Kidney capillary endothelial cell (primary cell): ENCODE data around the gene CCDC70.

ENCODE experiments used
- DNase-seq: peaks from one replicate; pipeline ENCODE4 v3.0.0-alpha.2; 2018; ENCODE audit warnings: low spot score

The CCDC70 gene

DNA sequence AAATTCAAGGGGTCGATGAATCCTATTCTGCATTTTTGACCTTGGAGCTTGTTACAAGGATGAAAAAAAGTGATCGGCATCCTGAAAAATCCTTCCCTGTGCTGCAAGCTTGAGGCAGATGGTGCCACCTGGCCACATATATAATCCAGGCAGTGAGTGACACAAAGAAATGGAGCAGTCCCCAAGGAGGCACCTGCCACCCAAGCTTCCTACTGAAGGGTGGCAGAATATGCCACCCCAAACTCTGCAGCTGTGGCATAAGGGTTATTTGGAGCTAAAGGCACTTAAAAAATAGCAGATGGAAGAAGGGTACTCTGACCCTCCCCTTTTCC is 32.2 kb upstream of the CCDC70 start:
- no peak for DNase-seq

DNA sequence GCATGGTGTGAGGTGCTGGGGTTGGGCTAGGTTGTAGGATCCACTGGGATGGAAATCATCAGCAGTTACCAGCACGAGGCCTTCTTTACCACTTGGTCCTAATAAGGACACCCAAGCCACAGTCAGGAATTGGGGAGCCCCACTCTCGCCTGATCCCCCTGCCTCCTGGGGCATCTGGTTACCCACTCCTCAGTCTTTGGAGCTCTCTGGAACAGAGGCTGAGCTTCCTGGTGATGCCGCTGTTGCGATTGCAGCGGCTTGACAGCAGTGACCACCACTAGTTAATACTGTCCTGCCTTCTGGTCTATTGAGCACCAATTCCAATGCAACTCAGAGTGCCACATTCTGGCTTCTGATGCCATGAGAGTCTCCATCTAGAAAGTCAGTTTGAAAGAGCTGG is 30.2 kb upstream of the CCDC70 start:
- DNase-seq, result no peak

DNA sequence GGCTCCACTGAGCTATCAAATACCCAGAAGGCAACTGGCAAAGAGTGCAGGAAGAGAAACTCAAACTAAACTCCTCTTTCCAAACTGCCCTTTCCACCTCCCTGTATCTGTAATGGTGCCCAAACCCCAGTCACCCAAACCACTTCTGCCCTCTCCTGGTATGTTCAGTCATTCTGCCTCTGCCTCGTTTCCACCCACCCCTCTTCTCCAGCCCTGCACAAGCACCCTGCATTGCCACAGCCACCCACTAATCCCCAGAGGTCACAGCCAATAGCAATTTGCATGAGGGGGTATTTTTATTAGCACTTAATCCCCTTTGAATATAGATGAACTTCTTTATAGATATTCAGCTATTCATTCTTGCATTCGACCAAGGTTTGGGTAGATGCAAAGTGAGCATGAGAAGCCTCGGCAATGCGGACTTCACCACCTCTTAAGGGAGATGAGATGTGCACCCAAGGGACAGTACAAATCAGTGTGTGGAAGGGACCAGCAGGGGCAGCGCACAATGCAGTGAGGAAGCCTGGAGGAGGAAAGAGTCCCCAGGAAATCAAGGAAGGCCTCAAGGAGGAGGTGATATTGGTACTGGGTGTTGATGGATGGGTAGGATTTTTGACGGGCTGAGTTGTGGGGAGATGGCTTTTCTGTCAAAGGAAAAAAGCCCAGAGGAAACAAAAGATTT is 29.2 kb upstream of the CCDC70 start:
- DNase-seq, result no peak

DNA sequence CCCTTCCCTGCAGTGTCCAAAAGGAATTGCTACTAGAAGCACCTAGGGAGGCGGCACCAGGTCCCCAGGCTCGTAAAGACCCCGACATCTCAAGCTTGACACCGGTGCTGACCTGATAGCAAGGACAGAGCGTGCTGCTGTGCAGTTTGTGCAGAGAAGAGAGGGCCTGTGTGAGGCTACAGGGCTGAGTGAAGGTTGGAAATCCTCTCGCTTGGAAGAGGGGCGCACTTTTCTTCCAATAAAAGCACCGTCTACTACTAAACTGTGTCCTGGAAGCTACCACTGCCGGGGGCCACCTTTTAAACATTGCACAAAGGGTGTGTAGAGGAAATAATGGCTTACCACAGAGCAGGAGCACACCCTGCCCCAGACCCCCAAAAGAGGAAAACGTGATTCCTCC is 27.8 kb upstream of the CCDC70 start:
- DNase-seq, result no peak

DNA sequence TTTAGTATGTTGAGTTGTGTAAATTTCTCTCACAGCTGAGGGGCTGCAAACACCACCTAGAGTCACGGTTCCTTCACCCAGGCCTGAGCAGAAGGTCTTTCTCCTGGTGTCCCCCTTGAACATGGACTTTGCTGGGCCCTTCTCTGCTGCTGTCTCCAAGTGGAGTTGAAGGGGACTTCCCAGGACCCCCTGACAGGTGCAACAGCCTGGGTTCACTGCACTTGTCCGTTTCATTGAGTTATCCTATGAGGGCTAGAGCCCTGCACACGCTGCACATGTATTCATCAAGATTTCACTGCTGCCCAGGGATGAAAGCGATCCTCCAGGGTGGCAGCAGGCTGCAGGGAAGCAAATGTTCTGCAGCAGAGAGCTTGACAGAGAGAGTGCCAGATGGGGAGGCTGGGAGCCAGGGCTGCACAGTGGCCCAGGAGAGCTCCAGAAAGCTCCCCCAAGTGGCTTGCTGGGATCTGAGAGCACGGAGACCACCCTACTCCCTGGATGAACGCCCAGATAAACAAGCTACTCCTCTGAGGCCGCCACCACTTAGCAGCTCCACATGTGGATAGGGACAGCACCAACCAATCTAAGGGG is 27.1 kb upstream of the CCDC70 start:
- DNase-seq, result no peak

DNA sequence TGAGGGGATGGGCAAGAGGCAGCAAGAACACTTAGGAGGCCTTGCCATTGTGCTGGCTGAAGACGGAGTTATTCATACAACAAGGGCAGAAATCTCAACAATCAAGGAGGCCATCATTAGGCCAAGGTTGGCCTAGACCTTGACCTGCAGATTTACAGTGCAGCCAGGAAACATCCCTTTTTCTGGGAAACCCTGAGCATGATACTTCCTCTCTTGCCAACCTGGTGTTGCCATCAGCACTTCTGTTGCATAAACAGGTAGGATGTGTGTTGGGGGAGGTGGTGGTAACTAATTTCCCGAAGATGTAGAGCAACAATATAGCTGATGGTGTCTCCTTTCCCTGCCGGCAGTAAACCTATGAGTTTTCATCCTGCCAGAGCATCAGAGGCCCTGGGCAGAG is 24.8 kb upstream of the CCDC70 start:
- DNase-seq, result no peak

DNA sequence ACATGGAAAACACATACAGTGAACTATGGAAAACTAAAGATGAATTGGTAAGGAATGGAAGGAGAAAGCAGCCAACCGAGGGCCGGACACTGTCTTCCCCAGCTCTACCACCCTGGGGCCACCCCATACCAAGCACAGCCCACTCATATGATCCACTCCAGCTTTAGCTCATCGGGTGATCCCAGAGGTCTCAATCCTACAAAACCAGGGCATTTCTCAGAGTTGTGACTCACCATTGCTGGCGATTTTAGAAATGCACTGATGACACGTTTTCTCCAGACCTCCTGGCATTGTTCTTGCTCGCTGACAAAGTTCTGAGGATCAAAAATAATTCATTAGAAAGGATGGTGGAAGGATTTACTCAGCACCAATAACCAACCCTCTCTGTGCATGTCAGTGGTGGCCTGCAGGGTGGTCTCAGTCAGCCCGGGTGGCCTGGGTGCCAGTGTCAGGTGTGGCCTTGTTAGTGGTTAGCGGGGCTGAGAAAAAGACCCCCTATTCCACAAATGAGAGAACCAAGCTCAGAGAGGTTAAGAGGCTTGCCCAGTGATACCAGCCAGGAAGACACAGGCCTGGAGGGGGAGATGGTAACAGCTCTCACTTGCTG is 23.4 kb upstream of the CCDC70 start:
- peak; percentile 59 for DNase-seq

DNA sequence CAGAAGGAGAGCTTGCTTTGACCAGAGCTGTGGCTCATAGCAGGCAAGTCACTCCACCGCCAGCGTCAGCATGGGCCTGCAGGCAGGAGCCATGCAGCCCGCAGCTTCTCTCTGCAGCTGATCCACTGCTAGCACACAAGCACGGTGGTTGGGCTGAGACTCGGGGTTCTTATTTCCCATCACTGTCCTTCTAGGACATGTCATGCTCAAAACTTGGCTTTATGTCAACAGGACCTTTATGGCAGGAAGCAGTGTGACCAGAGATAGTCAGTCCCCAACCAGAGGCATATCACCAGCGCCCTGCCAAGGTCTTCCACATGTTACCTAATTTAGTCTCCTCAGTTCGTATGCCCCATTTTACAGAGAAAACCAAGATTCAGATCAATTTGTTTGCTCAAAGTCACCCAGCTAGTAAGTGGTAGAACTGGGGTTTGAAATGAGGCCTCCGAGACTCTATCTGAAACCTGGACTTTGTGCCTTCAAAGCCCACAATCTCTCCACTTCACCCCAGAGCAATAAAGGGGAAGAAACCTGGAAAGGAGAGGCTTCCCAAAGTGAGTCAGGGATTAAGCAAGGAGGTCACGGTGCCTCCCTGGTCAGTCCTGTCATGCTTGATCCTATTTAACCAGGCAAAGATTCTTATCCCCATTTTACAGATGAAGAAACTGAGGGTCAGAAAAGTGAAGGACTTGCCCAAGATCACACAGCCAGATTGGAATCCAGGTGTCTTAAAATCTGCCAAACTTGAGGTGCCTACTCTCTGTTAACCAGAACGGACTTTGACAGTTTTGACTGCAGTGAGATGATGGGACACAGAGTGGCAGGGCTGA is 21.8 kb upstream of the CCDC70 start:
- no peak for DNase-seq

DNA sequence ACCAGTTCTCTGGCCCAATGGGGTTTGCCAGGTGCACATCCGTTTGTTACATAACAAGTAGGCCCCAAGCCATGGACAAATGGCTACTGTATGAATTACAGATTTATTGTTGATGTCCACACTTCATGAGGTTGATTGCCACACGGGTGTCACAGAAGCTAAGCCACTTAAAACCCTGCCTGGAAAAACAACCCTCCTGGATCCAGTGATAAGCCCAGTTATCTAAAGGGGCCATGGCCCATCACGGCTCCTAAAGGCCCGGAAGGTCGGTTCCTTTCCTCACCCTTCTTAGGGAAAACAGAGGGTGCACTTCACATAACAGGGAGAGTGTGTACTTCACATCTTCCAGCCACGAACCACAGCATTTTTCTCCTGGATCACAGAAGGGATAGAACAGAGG is 20.9 kb upstream of the CCDC70 start:
- no peak for DNase-seq

DNA sequence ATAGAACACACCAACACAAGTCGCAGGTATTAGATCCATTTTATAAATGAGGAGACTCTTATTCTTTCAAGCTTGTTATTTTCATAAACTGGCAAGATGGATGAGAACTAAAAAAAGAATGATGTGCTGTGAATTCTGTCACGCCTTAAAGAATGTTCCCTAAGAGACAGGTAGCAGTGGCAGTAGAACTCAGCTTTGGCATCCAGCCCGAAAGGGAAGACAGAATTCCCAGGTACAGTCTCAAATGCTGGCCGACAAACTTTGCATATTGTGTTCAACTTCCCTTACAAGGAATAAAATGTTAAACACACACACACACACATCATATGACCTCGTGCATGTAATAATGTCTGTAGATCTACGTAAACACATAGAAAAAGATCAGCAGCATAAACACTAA is 20.0 kb upstream of the CCDC70 start:
- DNase-seq, result no peak

DNA sequence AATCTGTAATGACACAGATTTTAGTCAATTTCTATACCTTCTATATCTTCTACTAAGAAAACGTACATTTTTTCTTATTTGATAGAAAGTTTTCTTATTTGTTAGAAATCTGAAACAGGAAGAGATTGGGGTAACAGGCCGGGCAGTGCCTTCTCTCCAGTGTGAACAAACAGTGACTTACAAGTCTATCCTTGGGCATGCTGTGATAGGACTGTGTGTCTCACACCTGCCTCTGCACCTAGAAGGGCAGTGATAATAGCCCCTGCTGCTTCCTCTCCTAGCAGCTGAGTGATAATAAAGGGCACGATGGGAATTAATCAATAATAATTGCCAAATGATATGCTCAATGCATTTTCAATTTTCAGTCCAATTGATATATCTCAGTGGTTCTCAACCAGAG is 18.2 kb upstream of the CCDC70 start:
- DNase-seq, result no peak

DNA sequence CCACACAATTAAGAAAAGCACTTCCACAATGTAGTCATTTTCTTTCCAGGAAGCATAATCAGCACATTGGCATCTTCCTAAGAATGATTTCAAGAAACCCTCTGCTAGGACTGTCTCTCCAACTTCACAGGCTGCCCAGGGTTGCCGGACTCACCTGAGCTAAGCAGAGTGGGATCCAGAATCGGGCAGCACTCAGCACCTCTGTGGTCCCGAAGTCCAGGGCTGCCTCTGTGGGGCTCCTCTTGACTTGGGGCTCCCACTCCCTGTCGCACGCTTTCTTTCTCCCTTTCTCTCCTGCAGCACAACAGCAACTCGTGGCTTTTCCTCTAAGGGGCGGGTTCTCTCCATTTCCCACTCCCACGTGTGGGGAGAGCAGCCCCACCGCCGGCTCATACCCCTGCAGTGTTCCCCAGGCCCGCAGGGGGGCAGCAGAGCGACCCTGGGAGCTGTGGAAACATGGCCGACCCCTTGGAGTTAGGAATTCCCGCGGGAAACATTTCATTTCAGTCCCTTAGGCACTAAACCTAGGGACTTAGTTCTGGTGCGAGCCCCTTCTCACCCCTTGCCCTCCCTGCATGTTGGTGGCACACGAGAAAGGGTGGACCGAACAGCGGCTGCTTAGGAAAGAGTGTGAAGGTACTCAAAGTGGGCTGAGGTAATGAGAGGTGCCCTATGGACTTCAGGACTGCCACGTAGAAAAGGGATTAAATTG is 16.8 kb upstream of the CCDC70 start, which contains the start of gene TMEM272:
TMEM272 (minus strand) TSS at position 316 of the 712 bp plus-strand sequence. CDS start 6,647 bp downstream, outside the sequence.
- DNase-seq, result peak; percentile 38

DNA sequence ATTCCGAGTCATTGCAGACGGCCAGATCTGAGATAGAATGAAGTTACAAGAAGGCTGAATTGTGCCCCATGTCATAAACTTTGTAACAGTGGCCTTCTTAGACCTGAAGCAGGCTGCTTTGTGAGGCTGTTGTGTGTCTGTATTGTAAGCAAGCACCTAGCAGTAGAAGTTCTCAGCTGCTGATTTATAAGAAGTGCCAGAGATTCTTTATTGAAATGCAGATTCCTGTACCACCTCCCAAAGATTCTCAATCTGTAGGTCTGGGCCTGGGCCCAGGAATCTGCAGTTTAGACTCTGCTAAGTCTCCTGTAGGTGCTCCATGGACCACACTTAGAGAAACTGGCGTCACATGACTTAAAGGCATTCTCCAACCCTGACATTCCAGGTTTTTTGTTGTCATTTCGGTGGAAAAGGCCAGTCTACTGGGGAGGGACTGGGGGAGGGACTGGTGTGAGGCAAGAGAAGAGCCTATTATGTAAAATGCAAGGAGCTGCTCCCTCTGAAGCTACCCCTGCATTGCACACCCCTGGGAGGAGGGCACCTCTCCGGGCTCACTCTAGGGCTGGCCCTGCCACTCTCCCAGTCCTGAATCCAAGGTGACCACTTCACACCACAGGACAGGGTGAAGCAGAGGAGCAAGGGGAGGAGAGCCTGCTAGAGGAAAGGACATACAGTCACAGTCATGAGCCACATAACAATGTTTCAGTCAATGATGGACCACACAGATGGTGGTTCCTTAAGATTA is 16.0 kb upstream of the CCDC70 start:
- no peak for DNase-seq

DNA sequence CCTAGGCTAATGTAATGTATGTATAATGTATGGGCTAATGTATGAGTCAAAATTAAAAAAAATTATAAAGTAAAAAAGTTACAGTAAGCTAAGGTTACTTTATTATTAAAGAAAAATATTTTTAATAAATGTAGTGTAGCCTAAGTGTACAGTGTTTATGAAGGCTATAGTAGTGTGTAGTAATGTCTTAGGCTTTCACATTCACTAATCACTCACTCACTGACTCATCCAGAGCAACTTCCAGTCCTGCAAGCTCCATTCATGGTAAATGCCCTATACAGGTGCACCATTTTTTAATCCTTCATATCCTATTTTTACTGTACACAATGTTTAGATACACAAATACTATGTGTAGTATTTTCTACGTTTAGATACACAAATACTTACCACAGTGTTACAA is 15.0 kb upstream of the CCDC70 start:
- DNase-seq, result no peak

DNA sequence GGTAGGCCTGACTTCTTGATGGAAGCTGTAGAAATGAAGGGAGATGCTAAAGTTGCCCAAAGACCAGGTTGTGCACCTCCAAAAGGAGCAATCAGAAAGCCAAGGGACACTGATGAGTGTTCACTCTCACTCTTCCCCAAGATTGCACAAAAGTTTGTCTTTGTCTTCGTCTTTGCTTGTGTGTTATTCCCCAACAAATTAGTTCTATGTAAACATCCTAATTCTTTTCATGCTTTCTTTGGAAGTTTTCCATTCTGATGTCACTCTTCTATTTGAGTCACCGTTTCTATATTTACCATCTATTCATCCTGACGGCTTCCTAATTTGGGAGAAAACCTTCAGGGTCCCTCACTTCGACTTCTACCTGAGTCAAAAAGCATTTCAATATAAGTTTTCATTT is 13.1 kb upstream of the CCDC70 start:
- no peak for DNase-seq

DNA sequence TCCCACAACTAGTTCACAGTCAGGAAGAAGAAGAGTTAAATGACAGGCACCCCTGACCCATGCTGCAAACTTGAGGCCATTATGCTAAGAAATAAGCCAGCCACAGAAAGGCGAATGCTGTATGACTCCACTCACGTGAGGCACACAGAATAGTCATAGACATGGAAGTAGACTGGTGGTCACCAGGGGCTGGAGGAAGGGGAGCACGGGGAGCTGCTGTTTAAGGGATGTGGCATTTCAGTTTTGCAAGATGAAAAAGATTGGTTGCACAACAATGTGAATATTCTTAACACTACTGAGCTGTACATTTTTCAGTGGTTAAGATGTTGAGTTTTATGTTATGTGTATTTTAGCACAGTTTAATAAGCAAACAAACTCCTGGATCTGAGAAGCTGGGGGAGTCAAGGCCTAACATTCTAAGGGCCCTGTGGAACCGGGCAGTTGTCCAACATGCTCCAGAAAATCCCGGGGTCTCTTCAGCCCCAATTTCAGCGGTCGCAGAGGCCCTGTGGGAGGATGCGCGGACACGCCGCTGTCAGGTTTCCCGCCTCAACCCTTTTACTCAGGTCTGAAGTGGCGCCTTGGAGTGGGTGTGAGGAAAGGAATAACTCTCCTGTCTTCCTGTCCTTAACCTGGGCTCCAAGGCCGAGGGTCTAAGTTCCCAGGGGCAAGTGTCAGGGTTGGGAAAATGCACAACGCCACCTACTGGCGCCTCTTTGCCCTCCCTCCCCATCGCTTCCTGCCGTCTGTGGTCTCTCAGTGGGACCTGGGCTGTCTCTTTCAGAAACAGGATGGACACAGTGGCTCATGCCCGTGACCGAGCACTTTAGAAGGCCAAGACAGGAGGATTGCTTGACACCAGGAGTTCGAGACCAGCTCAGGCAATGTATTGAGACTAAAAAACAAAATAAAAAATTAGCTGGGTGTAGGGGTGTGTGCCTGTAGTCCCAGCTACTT is 12.3 kb upstream of the CCDC70 start:
- DNase-seq, result peak; percentile 17

DNA sequence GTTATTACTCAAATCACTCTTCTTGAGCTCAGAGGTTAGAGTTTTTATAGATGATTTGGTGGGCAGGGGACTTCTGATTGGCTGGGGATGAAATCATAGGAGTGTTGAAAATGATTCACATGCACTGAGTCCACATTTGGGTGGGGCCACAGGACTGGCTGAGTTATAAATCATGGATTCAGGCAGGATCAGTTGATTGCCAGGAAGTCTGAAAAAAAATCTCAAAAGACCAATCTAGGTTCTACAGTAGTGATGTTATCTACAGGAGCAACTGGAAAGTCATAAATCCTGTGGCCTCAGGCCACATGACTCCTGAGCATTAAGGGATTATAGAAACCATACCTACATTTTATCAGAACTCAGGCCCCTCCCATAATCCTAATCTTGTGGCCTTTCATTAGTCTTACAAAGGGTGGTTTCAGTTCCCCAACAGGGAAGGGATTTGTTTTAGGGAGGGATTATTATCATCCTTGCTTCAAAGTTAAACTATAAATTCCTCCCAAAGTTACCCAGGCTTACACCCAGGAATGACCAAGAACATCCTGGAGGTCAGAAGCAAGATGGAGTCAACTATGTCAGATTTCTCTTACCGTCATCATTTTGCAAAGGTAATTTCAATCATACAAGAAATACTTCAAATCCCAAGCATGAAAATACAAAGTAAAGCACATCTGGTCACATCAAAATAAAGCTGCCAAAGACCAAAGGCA is 5.6 kb upstream of the CCDC70 start:
- no peak for DNase-seq

DNA sequence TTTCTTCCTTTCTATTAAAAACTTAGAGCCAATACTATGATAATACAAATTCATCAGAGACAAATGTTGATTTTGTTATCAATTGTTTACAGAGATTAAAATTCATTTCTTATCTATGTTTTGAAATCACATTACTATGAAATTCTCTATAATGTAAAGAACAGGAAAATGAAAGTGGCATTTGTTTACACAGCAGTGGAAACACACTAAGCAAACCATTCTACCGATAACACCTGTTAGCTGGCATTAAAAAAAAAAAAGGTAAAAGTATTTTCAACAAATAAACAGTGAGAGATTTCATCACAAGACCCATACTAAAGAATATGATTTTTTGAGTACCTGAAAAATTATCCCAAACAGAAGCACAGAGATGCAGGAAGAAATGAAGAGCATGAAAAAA is 4.8 kb upstream of the CCDC70 start:
- no peak for DNase-seq

DNA sequence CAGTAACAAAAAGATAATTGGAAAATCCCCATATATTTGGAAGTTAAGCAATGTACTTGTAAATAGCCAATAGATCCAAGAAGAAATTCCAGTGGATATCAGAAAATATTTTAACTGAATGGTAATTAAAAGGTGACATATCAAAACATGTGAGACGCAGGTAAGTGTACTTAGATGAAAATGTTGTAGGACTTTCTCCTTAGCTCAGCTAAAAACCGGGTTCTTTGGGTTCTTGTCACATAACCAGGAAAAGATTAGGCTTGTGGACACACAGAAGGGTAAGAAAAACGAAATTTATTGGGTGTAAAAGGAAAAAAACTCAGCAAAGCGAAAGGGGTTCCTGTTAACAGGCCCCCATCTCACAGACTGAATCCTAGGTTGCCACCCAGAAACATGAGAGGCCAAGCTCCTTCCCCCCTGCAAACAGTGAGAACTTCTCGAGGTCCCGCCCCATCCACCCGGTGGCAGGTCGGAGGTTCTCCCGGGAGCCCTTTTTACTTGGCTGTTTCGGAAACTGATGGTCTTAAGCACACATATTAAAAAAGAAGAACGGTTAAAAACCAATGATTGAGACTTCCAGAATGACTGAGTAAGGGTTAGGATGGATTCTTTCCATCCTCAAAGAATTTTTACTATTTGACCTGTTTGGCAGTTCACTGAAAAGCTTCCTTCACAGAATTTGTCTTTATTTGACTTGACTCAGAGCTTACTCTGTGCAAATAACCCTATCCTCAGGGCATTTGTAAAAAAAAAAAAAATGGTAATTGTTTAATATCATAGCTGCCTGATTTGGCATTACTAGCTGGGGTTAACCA is 3.1 kb upstream of the CCDC70 start:
- no peak for DNase-seq
